ENCODE measurements around the gene DHRS13.
A peak's percentile ranks its signal among the peaks of the same experiment; 100 is the strongest.
"Not testable (repeated sequence)": the region's sequence is repeated elsewhere in the genome, so short reads cannot be mapped to it uniquely, and the experiment has no call there.

Gene DHRS13

GRCh38 chr17:28904800-28905199, 1.9 kb upstream of the DHRS13 start:
- Mint-ChIP-seq H3K9me3 (no peaks in the 10 kb centered on the region), H3K4me1 (ENCODE audit: low read depth) (peaks cover 23% of the 10 kb centered on the region), H3K27me3 (ENCODE audit: low read depth) (no peaks in the 10 kb centered on the region), H3K36me3 (ENCODE audit: low read depth) (peaks cover 43% of the 10 kb centered on the region), H3K27ac (no peak overlapping the region), H3K4me3 (no peak overlapping the region)
- DNase-seq (ENCODE audit: low spot score) = no peak

DNA sequence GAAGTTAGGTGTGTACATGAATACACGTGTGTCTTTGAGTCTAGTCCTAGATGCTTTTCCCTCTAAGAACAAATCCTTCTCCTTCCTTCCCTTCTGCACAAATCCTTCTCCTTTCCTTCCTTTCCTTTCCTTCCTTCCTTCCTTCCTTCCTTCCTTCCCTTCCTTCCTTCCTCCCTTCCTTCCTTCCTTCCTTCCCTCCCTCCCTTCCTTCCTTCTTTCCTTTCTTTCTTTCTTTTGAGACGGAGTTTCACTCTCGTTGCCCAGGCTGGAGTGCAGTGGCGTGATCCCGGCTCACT, 615 bp upstream of the DHRS13 start:
- not testable (repeated sequence) for DNase-seq (ENCODE audit: low spot score)
- peak overlapping the region; percentile 63 for H3K27ac Mint-ChIP-seq

DNA sequence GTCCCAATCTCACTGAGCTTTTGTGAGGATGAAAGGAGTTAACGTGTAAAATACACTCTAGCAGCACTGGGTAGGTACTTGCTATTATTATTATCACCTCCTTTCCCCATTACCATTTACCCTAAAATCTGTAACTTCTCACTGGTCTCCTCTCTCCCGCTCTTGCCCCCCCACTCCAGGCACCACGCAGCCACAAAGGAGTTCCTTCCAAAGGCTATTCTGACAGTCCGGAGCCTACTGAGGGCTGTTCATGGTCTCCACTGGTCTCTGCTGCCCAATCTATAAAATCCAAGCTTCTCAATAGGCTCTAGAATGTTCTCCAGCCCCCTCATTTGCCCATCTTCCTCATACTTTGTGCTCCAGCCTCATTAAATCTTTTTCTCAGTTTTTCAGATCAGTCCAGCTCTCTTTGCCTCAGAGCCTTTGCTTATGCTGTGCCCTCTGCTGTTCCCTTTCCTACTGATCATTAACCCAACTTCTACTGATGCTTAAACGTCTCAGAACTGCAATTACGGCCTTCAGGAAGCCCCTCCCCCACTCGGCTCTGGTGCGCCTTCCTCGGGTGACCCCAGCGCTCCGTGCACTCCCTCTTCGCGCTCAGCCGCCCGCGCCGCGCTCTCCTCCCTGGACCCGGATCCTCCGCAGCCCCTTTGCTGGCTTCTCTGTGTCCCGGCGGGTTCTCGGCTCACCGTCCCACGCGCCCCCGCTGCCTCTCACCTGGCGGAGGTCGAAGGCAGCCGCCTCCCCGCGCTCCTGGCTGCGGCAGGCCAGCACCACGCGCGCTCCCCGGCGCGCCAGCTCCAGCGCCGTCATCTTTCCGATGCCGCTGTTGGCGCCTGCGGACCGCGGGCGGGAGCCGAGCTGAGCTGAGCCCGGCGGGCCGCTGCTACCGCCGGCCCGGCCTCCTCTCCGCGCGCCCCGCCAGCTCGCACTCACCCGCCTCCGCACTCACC, 737 bp downstream of the DHRS13 start:
- Mint-ChIP-seq H3K27ac (peak overlapping the region; percentile 84), H3K4me1 (ENCODE audit: low read depth) (peaks cover 41% of the 10 kb centered on the region), H3K9me3 (no peaks in the 10 kb centered on the region), H3K4me3 (peak overlapping the region; percentile 88), H3K36me3 (ENCODE audit: low read depth) (peaks cover 43% of the 10 kb centered on the region), H3K27me3 (ENCODE audit: low read depth) (no peaks in the 10 kb centered on the region)
- DNase-seq (ENCODE audit: low spot score) = no peak

More for the DNA sequence above, 615 bp upstream of the DHRS13 start:
- H3K9me3 Mint-ChIP-seq; H3K27me3 Mint-ChIP-seq (ENCODE audit: low read depth): not testable (repeated sequence)
- peaks cover 44% of the 10 kb centered on the region for H3K36me3 Mint-ChIP-seq (ENCODE audit: low read depth)
- H3K4me3 Mint-ChIP-seq = peak overlapping the region; percentile 42
- H3K4me1 Mint-ChIP-seq (ENCODE audit: low read depth) = peaks cover 33% of the 10 kb centered on the region

GRCh38 chr17:28900986-28901726, 1.7 kb downstream of the DHRS13 start:
- no peaks in the 10 kb centered on the region for H3K27me3 Mint-ChIP-seq (ENCODE audit: low read depth)
- H3K4me1 Mint-ChIP-seq (ENCODE audit: low read depth) = peaks cover 41% of the 10 kb centered on the region
- H3K4me3 Mint-ChIP-seq = peak overlapping the region; percentile 88
- peak overlapping the region; percentile 84 for H3K27ac Mint-ChIP-seq
- H3K9me3 Mint-ChIP-seq = no peaks in the 10 kb centered on the region
- H3K36me3 Mint-ChIP-seq (ENCODE audit: low read depth) = peaks cover 36% of the 10 kb centered on the region
- no peak for DNase-seq (ENCODE audit: low spot score)

DNA sequence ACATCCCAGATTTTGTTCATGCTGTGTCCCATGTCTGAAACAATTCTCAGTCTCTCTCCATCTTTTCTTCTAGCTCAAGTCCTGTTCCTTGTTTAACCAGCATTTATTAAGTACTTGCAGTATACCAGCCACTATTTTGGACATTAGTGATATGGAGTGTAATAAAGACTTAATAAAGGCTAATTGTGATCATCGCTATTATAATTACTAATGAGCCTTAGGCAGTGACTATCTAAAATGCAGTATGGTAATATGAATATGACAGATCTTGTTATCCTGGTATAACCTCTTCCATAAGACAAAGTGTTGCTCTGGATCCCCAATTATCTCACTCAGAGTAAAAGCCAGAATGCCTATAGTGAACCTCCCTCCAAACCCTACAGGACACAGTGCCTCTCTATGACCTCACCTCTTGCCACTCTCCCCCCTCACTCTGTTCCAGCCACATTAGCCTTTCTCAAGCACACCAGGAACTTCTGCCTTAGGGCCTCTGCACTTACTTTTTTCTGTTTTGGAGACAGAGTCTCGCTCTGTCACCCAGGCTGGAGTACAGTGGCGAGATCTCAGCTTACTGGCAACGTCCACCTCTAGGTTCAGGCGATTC, 3.6 kb downstream of the DHRS13 start:
- DNase-seq (ENCODE audit: low spot score) = no peak
- Mint-ChIP-seq H3K36me3 (ENCODE audit: low read depth) (peaks cover 36% of the 10 kb centered on the region), H3K4me1 (ENCODE audit: low read depth) (peaks cover 50% of the 10 kb centered on the region), H3K27me3 (ENCODE audit: low read depth) (no peaks in the 10 kb centered on the region), H3K9me3 (no peaks in the 10 kb centered on the region), H3K27ac (peak overlapping the region; percentile 39), H3K4me3 (peak overlapping the region; percentile 7)

GRCh38 chr17:28898527-28898955, 4.3 kb downstream of the DHRS13 start:
- Mint-ChIP-seq H3K4me1 (ENCODE audit: low read depth) (peaks cover 55% of the 10 kb centered on the region), H3K9me3 (no peaks in the 10 kb centered on the region), H3K27ac (peak overlapping the region; percentile 26), H3K4me3 (peak overlapping the region; percentile 98), H3K36me3 (ENCODE audit: low read depth) (peaks cover 37% of the 10 kb centered on the region), H3K27me3 (ENCODE audit: low read depth) (no peaks in the 10 kb centered on the region)
- DNase-seq (ENCODE audit: low spot score) = no peak

GRCh38 chr17:28897769-28898526, 4.9 kb downstream of the DHRS13 start:
- H3K4me3 Mint-ChIP-seq = peak overlapping the region; percentile 98
- H3K27me3 Mint-ChIP-seq (ENCODE audit: low read depth) = no peaks in the 10 kb centered on the region
- H3K27ac Mint-ChIP-seq = peak overlapping the region; percentile 92
- H3K36me3 Mint-ChIP-seq (ENCODE audit: low read depth) = peaks cover 42% of the 10 kb centered on the region
- DNase-seq (ENCODE audit: low spot score) = no peak
- peaks cover 55% of the 10 kb centered on the region for H3K4me1 Mint-ChIP-seq (ENCODE audit: low read depth)
- no peaks in the 10 kb centered on the region for H3K9me3 Mint-ChIP-seq

- H3K4me1 Mint-ChIP-seq (ENCODE audit: low read depth) = peaks cover 60% of the 10 kb centered on the region
- H3K36me3 Mint-ChIP-seq (ENCODE audit: low read depth) = peaks cover 47% of the 10 kb centered on the region
- H3K4me3 Mint-ChIP-seq = peak within 1 kb of the TSS; percentile 98
Observed at GRCh38 chr17:28896884-28897768, 5.8 kb downstream of the DHRS13 start, which contains the start of gene FLOT2. TSS of gene FLOT2 (minus strand) at chr17:28897733. CDS start at chr17:28897574, 159 bp downstream.

DNA sequence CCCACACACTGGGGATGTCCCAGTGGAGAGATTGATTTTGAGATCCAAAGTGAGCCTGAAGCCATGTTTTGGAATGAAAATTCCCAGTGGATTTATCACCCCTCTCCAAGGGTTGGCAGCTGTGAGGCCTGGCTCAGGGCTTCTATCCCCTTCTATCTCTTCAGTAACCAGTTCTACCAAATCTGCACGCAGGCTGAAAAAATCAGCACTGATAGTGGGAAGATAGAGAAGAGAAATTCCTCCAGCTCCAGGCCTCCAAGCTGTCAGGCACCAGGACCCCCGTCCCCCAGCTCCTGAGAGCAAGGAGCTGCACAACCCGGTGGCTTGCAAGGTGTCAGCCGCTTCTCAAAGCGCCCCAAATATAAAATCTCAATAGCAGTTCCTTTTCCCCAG, 6.4 kb downstream of the DHRS13 start:
- Mint-ChIP-seq H3K27me3 (ENCODE audit: low read depth) (no peaks in the 10 kb centered on the region), H3K9me3 (no peaks in the 10 kb centered on the region), H3K4me3 (peak overlapping the region; percentile 98), H3K36me3 (ENCODE audit: low read depth) (peaks cover 47% of the 10 kb centered on the region), H3K27ac (peak overlapping the region; percentile 66), H3K4me1 (ENCODE audit: low read depth) (peaks cover 60% of the 10 kb centered on the region)
- no peak for DNase-seq (ENCODE audit: low spot score)

More at GRCh38 chr17:28896884-28897768, 5.8 kb downstream of the DHRS13 start, which contains the start of gene FLOT2:
- Mint-ChIP-seq H3K9me3 (no peaks in the 10 kb centered on the region), H3K27me3 (ENCODE audit: low read depth) (no peaks in the 10 kb centered on the region), H3K27ac (peak within 1 kb of the TSS; percentile 92)
- peak; percentile 60 for DNase-seq (ENCODE audit: low spot score)

- peaks cover 52% of the 10 kb centered on the region for H3K36me3 Mint-ChIP-seq (ENCODE audit: low read depth)
- H3K27ac Mint-ChIP-seq = peak overlapping the region; percentile 23
- H3K27me3 Mint-ChIP-seq (ENCODE audit: low read depth) = no peaks in the 10 kb centered on the region
- DNase-seq (ENCODE audit: low spot score) = no peak
- H3K4me3 Mint-ChIP-seq = peak overlapping the region; percentile 98
- no peaks in the 10 kb centered on the region for H3K9me3 Mint-ChIP-seq
- peaks cover 64% of the 10 kb centered on the region for H3K4me1 Mint-ChIP-seq (ENCODE audit: low read depth)
Observed at GRCh38 chr17:28895794-28896447, 7.0 kb downstream of the DHRS13 start.

DNA sequence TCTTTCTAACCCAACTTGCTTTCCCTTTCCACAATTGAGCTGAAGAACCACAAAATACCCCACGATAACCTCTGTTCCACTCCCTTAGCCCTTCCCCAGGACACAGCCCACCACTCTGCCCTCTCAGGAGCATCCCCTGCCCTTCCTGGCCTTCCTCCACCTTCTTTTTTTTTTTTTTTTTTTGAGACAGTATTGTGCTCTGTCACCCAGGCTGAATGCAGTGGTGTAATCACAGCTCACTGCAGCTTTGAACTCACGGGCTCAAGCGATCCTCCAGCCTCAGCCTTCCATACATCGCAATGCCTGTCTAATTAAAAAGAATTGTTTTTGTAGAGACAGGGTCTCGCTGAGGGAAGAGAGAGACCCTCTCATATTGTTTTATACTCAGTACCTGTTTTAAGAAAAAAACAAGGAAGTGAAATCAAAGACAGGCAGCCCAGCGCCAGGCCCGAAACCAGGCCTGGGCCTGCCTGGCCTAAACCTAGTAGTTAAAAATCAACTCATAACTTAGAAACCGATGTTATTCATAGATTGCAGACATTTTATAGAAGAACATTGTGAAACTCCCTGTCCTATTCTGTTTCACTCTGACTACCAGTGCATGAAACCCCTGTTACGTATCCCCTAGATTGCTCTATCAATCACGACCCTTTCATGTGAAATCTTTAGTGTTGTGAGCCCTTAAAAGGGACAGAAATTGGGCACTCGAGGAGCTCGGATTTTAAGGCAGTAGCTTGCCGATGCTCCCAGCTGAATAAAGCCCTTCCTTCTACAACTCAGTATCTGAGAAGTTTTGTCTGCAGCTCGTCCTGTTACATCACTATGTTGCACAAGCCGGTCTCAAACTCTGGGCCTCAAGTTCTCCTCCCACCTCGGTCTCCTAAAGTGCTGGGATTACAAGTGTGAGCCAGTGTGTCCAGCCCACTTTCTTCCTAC, 9.4 kb downstream of the DHRS13 start:
- H3K4me3 Mint-ChIP-seq = peak overlapping the region; percentile 82
- peaks cover 59% of the 10 kb centered on the region for H3K4me1 Mint-ChIP-seq (ENCODE audit: low read depth)
- not testable (repeated sequence) for H3K9me3 Mint-ChIP-seq; H3K27me3 Mint-ChIP-seq (ENCODE audit: low read depth)
- H3K36me3 Mint-ChIP-seq (ENCODE audit: low read depth) = peaks cover 44% of the 10 kb centered on the region
- peak overlapping the region; percentile 97 for H3K27ac Mint-ChIP-seq
- DNase-seq (ENCODE audit: low spot score) = peak; percentile 45
